Measurements from ENCODE around the gene LFNG.

The LFNG gene

GRCh38 chr7:2484868-2485267 lies 34.7 kb upstream of the LFNG start:
- no peak for DNase-seq (ENCODE audit: low spot score)

GRCh38 chr7:2487586-2488271 lies 31.8 kb upstream of the LFNG start:
- DNase-seq (ENCODE audit: low spot score): no peak

- no peak for DNase-seq (ENCODE audit: low spot score)
These were observed 31.3 kb upstream of the LFNG start for GRCh38 chr7:2488272-2488645.

- no peak for DNase-seq (ENCODE audit: low spot score)
These were observed 30.9 kb upstream of the LFNG start for GRCh38 chr7:2488681-2489080.

- no peak for DNase-seq (ENCODE audit: low spot score)
These were observed 29.4 kb upstream of the LFNG start for GRCh38 chr7:2490181-2490651.

- no peak for DNase-seq (ENCODE audit: low spot score)
These were observed 27.5 kb upstream of the LFNG start for GRCh38 chr7:2492038-2492437.

GRCh38 chr7:2493205-2494164 lies 26.1 kb upstream of the LFNG start:
- no peak for DNase-seq (ENCODE audit: low spot score)

- no peak for DNase-seq (ENCODE audit: low spot score)
These were observed 25.1 kb upstream of the LFNG start for GRCh38 chr7:2494191-2495130.

GRCh38 chr7:2495418-2496299 lies 23.9 kb upstream of the LFNG start:
- no peak for DNase-seq (ENCODE audit: low spot score)

- no peak for DNase-seq (ENCODE audit: low spot score)
These were observed 23.2 kb upstream of the LFNG start for GRCh38 chr7:2496375-2496774.

- no peak for DNase-seq (ENCODE audit: low spot score)
These were observed 22.5 kb upstream of the LFNG start for GRCh38 chr7:2497065-2497464.

GRCh38 chr7:2497500-2498336 lies 21.9 kb upstream of the LFNG start:
- DNase-seq (ENCODE audit: low spot score): no peak

GRCh38 chr7:2498708-2499107 lies 20.9 kb upstream of the LFNG start:
- no peak for DNase-seq (ENCODE audit: low spot score)

GRCh38 chr7:2499181-2499580 lies 20.4 kb upstream of the LFNG start:
- DNase-seq (ENCODE audit: low spot score): no peak

- no peak for DNase-seq (ENCODE audit: low spot score)
These were observed 19.7 kb upstream of the LFNG start for GRCh38 chr7:2499719-2500430.

- no peak for DNase-seq (ENCODE audit: low spot score)
These were observed 18.9 kb upstream of the LFNG start for GRCh38 chr7:2500701-2501100.

- DNase-seq (ENCODE audit: low spot score): no peak
These were observed 17.5 kb upstream of the LFNG start for GRCh38 chr7:2501947-2502646.

GRCh38 chr7:2502647-2502966 lies 17.0 kb upstream of the LFNG start:
- DNase-seq (ENCODE audit: low spot score): no peak
